K562 (cell line): ENCODE data around the gene TIAM1. TPM values are rescaled to one million over a fixed set of nuclear protein-coding genes. Genes with fewer than 3 reads are reported as not detected.

Source experiments
- ATAC-seq: fragments of 200-7000 bp; cut with Tn5 transposase; 3 replicates; pipeline ENCODE4 v1.9.1; 2020; ENCODE audit warnings: moderate library complexity
- BruUV-seq: library from RNA; stranded (reverse); fragments of 400-500 nt; replicated peaks from 2 replicates; lab custom pipeline; 2021; lab: Mats Ljungman, UMichigan
- CTCF ChIA-PET: fragments of 300-600 bp; formaldehyde crosslinking; extraction: SDS; loops from one replicate; lab custom pipeline; 2021; ENCODE audit warnings: low intra/inter-chr PET ratio; lab: Yijun Ruan, JAX
- POLR2A ChIA-PET: fragments of 300-600, 350-650 bp; sonication (Branson Sonifier 250); formaldehyde crosslinking; extraction: SDS; loops from one replicate; lab custom pipeline; 2021; ENCODE audit warnings: antibody characterized with exemption, inconsistent platforms; lab: Yijun Ruan, JAX
- DNase-seq, 4 experiments: peaks; one replicate each; pipeline versions ENCODE4 v3.0.0 to v3.0.0-alpha.2; 2011 to 2018; ENCODE audit warnings: low spot score in 3 of 4, mixed read lengths in 3 of 4; ENCODE audit errors: extremely low read depth in 1 of 4
- FAIRE-seq: peaks from 2 replicates; lab custom pipeline; 2011; peaks lifted over from hg19 to GRCh38; lab: Jason Lieb, UNC
- H2AFZ ChIP-seq: 2 replicates; pipeline ENCODE4 v1.6.0; 2011; ENCODE audit warnings: low read depth, low read length, control low read depth, inconsistent platforms
- H3K27ac ChIP-seq: fragments of 200-600 bp; 3 replicates; pipeline ENCODE4 v1.8.0; 2011; ENCODE audit warnings: low read depth, mild to moderate bottlenecking, control low read depth, inconsistent platforms, low read length, moderate library complexity, mixed read lengths; ENCODE audit errors: extremely low read depth
- H3K27me3 ChIP-seq, 2 experiments: fragments of 300-600 bp in 1 of 2; 2 replicates in 1 of 2; 3 replicates in 1 of 2; pipeline versions ENCODE4 v1.6.0 to v1.8.0; 2011; ENCODE audit warnings: inconsistent platforms in 2 of 2, low read length in 2 of 2, mild to moderate bottlenecking in 1 of 2, mixed read lengths in 1 of 2, moderate library complexity in 1 of 2; ENCODE audit not compliant: control insufficient read depth in 2 of 2, insufficient read depth in 2 of 2
- H3K36me3 ChIP-seq: fragments of 300-600 bp; 3 replicates; pipeline ENCODE4 v1.8.0; 2011; ENCODE audit warnings: mild to moderate bottlenecking, low read length, inconsistent platforms; ENCODE audit not compliant: control insufficient read depth, insufficient read depth
- H3K4me1 ChIP-seq, 2 experiments: fragments of 200-600 bp in 1 of 2; replicated peaks in 1 of 2; 2 replicates in 1 of 2; 3 replicates in 1 of 2; pipeline versions ENCODE4 v1.5.1 to v1.8.0; 2011; ENCODE audit warnings: inconsistent platforms in 2 of 2, low read length in 2 of 2, mild to moderate bottlenecking in 1 of 2, mixed read lengths in 1 of 2, moderate library complexity in 1 of 2; ENCODE audit not compliant: control insufficient read depth in 2 of 2, insufficient read depth in 2 of 2
- H3K4me2 ChIP-seq: 2 replicates; pipeline ENCODE4 v1.6.1; 2011; ENCODE audit warnings: low read length, control low read depth, inconsistent platforms, mixed read lengths; ENCODE audit not compliant: insufficient read depth
- H3K4me3 ChIP-seq: fragments of 200-600 bp; sonication (generic), shearing (Covaris generic); 2 replicates; pipeline ENCODE4 v1.5.1; 2016; ENCODE audit warnings: control low read depth, inconsistent platforms
- H3K79me2 ChIP-seq: fragments of 200-600 bp; 3 replicates; pipeline ENCODE4 v1.8.0; 2011; ENCODE audit warnings: low read length, inconsistent platforms; ENCODE audit not compliant: control insufficient read depth, insufficient read depth
- H3K9ac ChIP-seq, 2 experiments: 2 replicates each; pipeline versions ENCODE4 v1.6.0 to v1.6.1; 2011; ENCODE audit warnings: low read depth in 2 of 2, low read length in 2 of 2, control low read depth in 1 of 2, inconsistent platforms in 1 of 2, mild to moderate bottlenecking in 1 of 2, mixed read lengths in 1 of 2; ENCODE audit not compliant: insufficient read depth in 1 of 2
- H3K9me1 ChIP-seq: one replicate; pipeline ENCODE4 v1.6.0; 2011; ENCODE audit warnings: inconsistent platforms, mild to moderate bottlenecking, low read length, moderate library complexity; ENCODE audit not compliant: control insufficient read depth, insufficient read depth
- H3K9me3 ChIP-seq: replicated peaks from 2 replicates; pipeline ENCODE4 v1.5.1; 2011; ENCODE audit warnings: low read depth, low read length, inconsistent platforms; ENCODE audit not compliant: control insufficient read depth, insufficient read depth
- H4K20me1 ChIP-seq: replicated peaks from 2 replicates; pipeline ENCODE4 v1.6.1; 2011; ENCODE audit warnings: low read length, inconsistent platforms, mixed read lengths; ENCODE audit not compliant: control insufficient read depth, insufficient read depth
- CHD1 ChIP-seq: fragments of 200-600 bp; sonication (generic); IDR thresholded peaks from one replicate; pipeline ENCODE4 v1.6.1; 2012; ENCODE audit warnings: mild to moderate bottlenecking, moderate library complexity, low read length, inconsistent platforms
- FOXK2 ChIP-seq, 2 experiments: fragments of 450-650 bp; IDR thresholded peaks in 1 of 2; conservative IDR thresholded peaks in 1 of 2; 2 replicates each; pipeline ENCODE4 v1.6.1; 2016; ENCODE audit warnings: low read depth in 2 of 2, mild to moderate bottlenecking in 1 of 2
- HNRNPL ChIP-seq: fragments of 200-400 bp; formaldehyde crosslinking; IDR thresholded peaks from 2 replicates; pipeline ENCODE4 v1.6.1; 2017; ENCODE audit warnings: low read depth, mild to moderate bottlenecking, low read length
- KLF1 ChIP-seq: fragments of 450-650 bp; IDR thresholded peaks from 2 replicates; pipeline ENCODE4 v1.6.1; 2016; ENCODE audit warnings: missing genetic modification characterization, missing compliant biosample characterization
- NELFE ChIP-seq: IDR thresholded peaks from 2 replicates; pipeline ENCODE4 v1.6.1; 2011; ENCODE audit warnings: mild to moderate bottlenecking; ENCODE audit not compliant: insufficient read depth, insufficient read length
- NONO ChIP-seq, 2 experiments: fragments of 200-400 bp in 1 of 2; fragments of 450-650 bp in 1 of 2; formaldehyde crosslinking in 1 of 2; IDR thresholded peaks; 2 replicates each; pipeline ENCODE4 v1.6.1; 2017; ENCODE audit warnings: low read depth in 2 of 2, mild to moderate bottlenecking in 2 of 2, moderate library complexity in 2 of 2, low read length in 1 of 2
- ZBTB12 ChIP-seq: fragments of 250-450 bp; sonication (Bioruptor Pico); IDR thresholded peaks from 2 replicates; pipeline ENCODE4 v1.4.0; 2020
- ZFP30 ChIP-seq: fragments of 250-450 bp; sonication (Bioruptor Pico); IDR thresholded peaks from 2 replicates; pipeline ENCODE4 v1.8.0; 2022; ENCODE audit warnings: moderate library complexity, mild to moderate bottlenecking, inconsistent platforms, borderline replicate concordance
- ZNF311 ChIP-seq: fragments of 250-450 bp; sonication (Bioruptor Pico); IDR thresholded peaks from 2 replicates; pipeline ENCODE4 v1.4.0; 2020; ENCODE audit warnings: mild to moderate bottlenecking, moderate library complexity
- ZNF436 ChIP-seq: fragments of 250-450, 450-650 bp; sonication (Bioruptor Pico); formaldehyde crosslinking; IDR thresholded peaks from 2 replicates; pipeline ENCODE4 v1.7.0; 2020; ENCODE audit warnings: mild to moderate bottlenecking
- ZNF785 ChIP-seq: fragments of 250-450 bp; sonication (Bioruptor Pico); IDR thresholded peaks from 2 replicates; pipeline ENCODE4 v1.4.0; 2020; ENCODE audit warnings: mild to moderate bottlenecking
- ZSCAN32 ChIP-seq: fragments of 450-650 bp; formaldehyde crosslinking; IDR thresholded peaks from 2 replicates; pipeline ENCODE4 v1.4.0; 2020; ENCODE audit warnings: mild to moderate bottlenecking, moderate library complexity
- WGBS: fragments of 100-300 bp; shearing (Covaris generic); methylation state at CpG from one replicate; pipeline ENCODE4 v1.1.6; 2016; ENCODE audit warnings: low coverage, mixed read lengths; ENCODE audit not compliant: insufficient coverage; ENCODE audit errors: missing lambda C conversion rate; 5-methylcytosine and 5-hydroxymethylcytosine counted together
- in situ Hi-C: fragments of 300-500 bp; cut with MboI; formaldehyde crosslinking; loops from 4 replicates; pipeline ENCODE4 v1.15.0; 2018; ENCODE audit warnings: inconsistent platforms, mixed read lengths
- intact Hi-C: fragments of 100-400 bp; cut with micrococcal nuclease; formaldehyde crosslinking; loops from 2 replicates; pipeline ENCODE4 v1.14.2; 2022
- polyA plus RNA-seq, 8 experiments: library from polyadenylated mRNA; depleted of rRNA in 4 of 8; stranded (reverse) in 5 of 8; unstranded in 3 of 8; fragments of >200 nt; fragmentation: Nextera tagmentation in 2 of 8; fragmentation: Illumina TruSeq in 1 of 8; extraction: Ambion mirVana in 2 of 8; extraction: Trizol in 1 of 8; gene quantifications; 2 replicates each; pipeline versions ENCODE4 v1.2.1 to v1.2.3, GENCODE V29; 2011 to 2014; ENCODE audit warnings: inconsistent platforms in 1 of 8, missing spikeins in 1 of 8
- total RNA-seq, 7 experiments: library from RNA; depleted of rRNA in 6 of 7; stranded (reverse); fragments of >200 nt in 6 of 7; fragmentation: Illumina TruSeq in 2 of 7; extraction: Trizol in 2 of 7; gene quantifications; 2 replicates each; pipeline versions ENCODE4 v1.2.1 to v1.2.3, GENCODE V29; 2011 to 2021; ENCODE audit warnings: low replicate concordance in 1 of 7
- TF ChIP-seq, protein P1 (sequence below), 2 experiments: fragments of 450-650 bp; conservative IDR thresholded peaks; 2 replicates each; pipeline ENCODE4 v1.6.1; 2017; ENCODE audit warnings: mild to moderate bottlenecking in 2 of 2, moderate library complexity in 2 of 2

The TIAM1 gene
- total and polyA plus RNA-seq, 9 of the 15 experiments (the other 6 are each of a cell fraction or from before 2014, with no cell fraction given): 0.11 TPM; not detected in 8

DNA sequence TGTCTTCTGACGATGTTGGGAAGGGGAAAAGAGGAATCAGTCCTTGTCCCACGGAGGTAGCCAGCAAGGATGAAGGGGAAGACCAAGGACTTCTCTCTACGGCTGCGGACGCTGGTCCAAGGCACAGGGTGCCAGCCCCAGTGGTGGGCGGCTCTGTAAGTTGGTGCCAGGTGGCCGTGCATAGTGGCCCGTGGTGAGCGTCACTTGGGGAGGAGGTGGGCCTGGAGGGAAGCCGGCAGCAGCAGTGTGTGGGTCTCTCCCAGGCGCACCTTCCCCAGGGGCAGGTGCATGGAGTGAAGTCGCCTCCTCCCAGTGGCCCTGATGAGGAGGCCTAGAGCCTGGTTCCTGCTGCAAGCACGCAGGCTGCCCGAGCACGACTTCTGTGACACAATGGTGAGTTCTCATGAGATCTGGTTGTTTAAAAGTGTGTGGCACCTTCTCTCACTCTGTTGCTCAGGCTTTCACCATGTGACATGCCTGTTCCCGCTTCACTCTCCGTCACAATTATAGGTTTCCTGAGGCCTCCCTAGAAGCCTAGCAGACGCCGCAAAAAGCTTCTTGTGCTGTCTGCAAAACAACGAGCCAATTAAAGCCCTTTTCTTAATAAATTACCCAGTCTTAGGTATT is 43.6 kb upstream of the TIAM1 start:
- Histone ChIP-seq H3K27me3 (peaks cover 0 to 14% of the 10 kb centered on the region in 2 experiments; a peak in 2 of 5 replicates), H3K79me2 (no peaks in the 10 kb centered on the region), H3K4me3 (no peak overlapping the region), H3K4me1 (no peaks in the 10 kb centered on the region), H3K9me1 (no peaks in the 10 kb centered on the region), H3K36me3 (no peaks in the 10 kb centered on the region), H3K9me3 (no peaks in the 10 kb centered on the region), H4K20me1 (no peaks in the 10 kb centered on the region), H3K9ac (no peak overlapping the region), H3K4me2 (no peak overlapping the region), H2AFZ (no peak overlapping the region), H3K27ac (no peak overlapping the region)
- ChIA-PET POLR2A (no interaction called here), CTCF (no interaction called here)
- intact Hi-C loops (no loop called here), in situ Hi-C loops (no loop called here)
- WGBS: 3% methylated on average over 18 of the region's 20 CpGs
- FAIRE-seq (no peak), ATAC-seq (peak; percentile 55), DNase-seq (no peak)
- BruUV-seq: no TSS peak
- TF ChIP-seq ZNF785 (CRISPR knock-in tag) (no peak), NELFE (no peak), NONO (IDR thresholded peaks at IDR 0.05; ENCODE audit: low read depth in 2 of 2, low read length in 1 of 2) (no peak), ZNF311 (no peak), HNRNPL (no peak), CHD1 (no peak), FOXK2 (conservative IDR thresholded peaks at IDR 0.05 in 1 of 2, IDR thresholded peaks at IDR 0.05 in 1 of 2; ENCODE audit: low read depth in 2 of 2) (no peak), ZNF436 (CRISPR knock-in tag) (no peak), ZFP30 (CRISPR knock-in tag) (no peak), KLF1 (tag) (no peak), ZBTB12 (CRISPR knock-in tag) (no peak), ZSCAN32 (CRISPR knock-in tag) (no peak)
- TF ChIP-seq, protein P1, sequence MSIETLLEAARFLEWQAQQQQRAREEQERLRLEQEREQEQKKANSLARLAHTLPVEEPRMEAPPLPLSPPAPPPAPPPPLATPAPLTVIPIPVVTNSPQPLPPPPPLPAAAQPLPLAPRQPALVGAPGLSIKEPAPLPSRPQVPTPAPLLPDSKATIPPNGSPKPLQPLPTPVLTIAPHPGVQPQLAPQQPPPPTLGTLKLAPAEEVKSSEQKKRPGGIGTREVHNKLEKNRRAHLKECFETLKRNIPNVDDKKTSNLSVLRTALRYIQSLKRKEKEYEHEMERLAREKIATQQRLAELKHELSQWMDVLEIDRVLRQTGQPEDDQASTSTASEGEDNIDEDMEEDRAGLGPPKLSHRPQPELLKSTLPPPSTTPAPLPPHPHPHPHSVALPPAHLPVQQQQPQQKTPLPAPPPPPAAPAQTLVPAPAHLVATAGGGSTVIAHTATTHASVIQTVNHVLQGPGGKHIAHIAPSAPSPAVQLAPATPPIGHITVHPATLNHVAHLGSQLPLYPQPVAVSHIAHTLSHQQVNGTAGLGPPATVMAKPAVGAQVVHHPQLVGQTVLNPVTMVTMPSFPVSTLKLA (conservative IDR thresholded peaks at IDR 0.05): no peak
